Activated T-cell treated with anti-CD3 and anti-CD28 coated beads for 4 hours (primary cell): ENCODE data around the gene ADCY10.
A peak's percentile ranks its signal among the peaks of the same experiment; 100 is the strongest.

Experiments used
- DNase-seq: peaks from one replicate; pipeline ENCODE4 v3.0.0-alpha.2; 2020

The ADCY10 gene

GRCh38 chr1:167803358-167804207 lies 110.4 kb downstream of the ADCY10 start:
- DNase-seq, result peak; percentile 79

GRCh38 chr1:167802235-167802634 lies 111.7 kb downstream of the ADCY10 start:
- DNase-seq, result no peak

GRCh38 chr1:167800251-167800650 lies 113.7 kb downstream of the ADCY10 start:
- DNase-seq, result no peak

GRCh38 chr1:167799747-167800146 lies 114.2 kb downstream of the ADCY10 start:
- no peak for DNase-seq

GRCh38 chr1:167798952-167799351 lies 115.0 kb downstream of the ADCY10 start:
- no peak for DNase-seq

GRCh38 chr1:167797015-167797414 lies 116.9 kb downstream of the ADCY10 start:
- no peak for DNase-seq

GRCh38 chr1:167795810-167796740 lies 117.9 kb downstream of the ADCY10 start:
- DNase-seq, result no peak

- no peak for DNase-seq
Observed at GRCh38 chr1:167794043-167794442, 119.9 kb downstream of the ADCY10 start.

- DNase-seq, result no peak
Observed at GRCh38 chr1:167792188-167792565, 121.8 kb downstream of the ADCY10 start.

- no peak for DNase-seq
Observed at GRCh38 chr1:167791281-167792187, 122.4 kb downstream of the ADCY10 start.

GRCh38 chr1:167790117-167790516 lies 123.8 kb downstream of the ADCY10 start:
- no peak for DNase-seq

- no peak for DNase-seq
Observed at GRCh38 chr1:167789501-167789900, 124.4 kb downstream of the ADCY10 start.

GRCh38 chr1:167786502-167786901 lies 127.4 kb downstream of the ADCY10 start:
- no peak for DNase-seq

GRCh38 chr1:167784876-167785550 lies 128.9 kb downstream of the ADCY10 start:
- no peak for DNase-seq

- no peak for DNase-seq
Observed at GRCh38 chr1:167782946-167783345, 131.0 kb downstream of the ADCY10 start.

GRCh38 chr1:167781558-167781957 lies 132.4 kb downstream of the ADCY10 start:
- DNase-seq, result no peak

GRCh38 chr1:167777269-167777650 lies 136.7 kb downstream of the ADCY10 start:
- DNase-seq, result no peak

GRCh38 chr1:167776616-167777268 lies 137.2 kb downstream of the ADCY10 start:
- DNase-seq, result no peak

- no peak for DNase-seq
Observed at GRCh38 chr1:167776151-167776550, 137.8 kb downstream of the ADCY10 start.

- no peak for DNase-seq
Observed at GRCh38 chr1:167775178-167775577, 138.8 kb downstream of the ADCY10 start.

GRCh38 chr1:167774710-167775109 lies 139.2 kb downstream of the ADCY10 start:
- no peak for DNase-seq

GRCh38 chr1:167773516-167773915 lies 140.4 kb downstream of the ADCY10 start:
- DNase-seq, result no peak
